ENCODE results near the gene TAF10.

GRCh38 chr11:6660712-6661111 lies 48.7 kb upstream of the TAF10 start:
- TF ChIP-seq CTCF (conservative IDR thresholded peaks at IDR 0.05) = no peak
- no peak for TF ChIP-seq ZFX (IDR thresholded peaks at IDR 0.05)

Measured in C4-2B (cell line).